ENCODE data around the gene MRPS27. TPM values are rescaled to one million over a fixed set of nuclear protein-coding genes. Genes with fewer than 3 reads are reported as not detected.

The MRPS27 gene
- total RNA-seq, 2 experiments from 2014 or later, result 48.2 to 53.9 TPM

DNA sequence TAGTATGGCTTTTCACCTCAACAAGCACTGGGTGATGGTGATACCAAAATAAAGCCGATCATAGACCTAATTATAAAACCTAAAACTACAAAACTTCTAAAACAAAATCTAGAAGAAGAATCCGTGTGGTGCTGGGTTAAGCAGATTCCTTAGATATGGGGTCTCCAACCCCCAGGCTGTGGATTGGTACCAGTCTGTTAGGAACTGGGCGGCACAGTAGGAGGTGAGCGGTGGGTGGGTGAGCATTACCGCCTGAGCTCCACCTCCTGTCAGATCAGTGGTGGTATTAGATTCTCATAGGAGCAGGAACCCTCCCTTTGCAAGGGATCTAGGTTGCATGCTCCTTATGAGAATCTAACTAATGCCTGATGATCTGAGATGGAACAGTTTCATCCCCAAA is 33.2 kb downstream of the MRPS27 start:
- Mint-ChIP-seq H3K9me3 (ENCODE audit: insufficient read depth) (no peaks in the 10 kb centered on the region), H3K27ac (no peak overlapping the region), H3K4me1 (ENCODE audit: low read depth) (peaks cover 3% of the 10 kb centered on the region), H3K36me3 (ENCODE audit: low read depth) (peaks cover 31% of the 10 kb centered on the region), H3K27me3 (ENCODE audit: low read depth) (no peaks in the 10 kb centered on the region), H3K4me3 (no peak overlapping the region)
- DNase-seq (no peak), ATAC-seq (no peak)
- POLR2A ChIA-PET, result no interaction called here
- CTCF ChIA-PET, result no interaction called here

DNA sequence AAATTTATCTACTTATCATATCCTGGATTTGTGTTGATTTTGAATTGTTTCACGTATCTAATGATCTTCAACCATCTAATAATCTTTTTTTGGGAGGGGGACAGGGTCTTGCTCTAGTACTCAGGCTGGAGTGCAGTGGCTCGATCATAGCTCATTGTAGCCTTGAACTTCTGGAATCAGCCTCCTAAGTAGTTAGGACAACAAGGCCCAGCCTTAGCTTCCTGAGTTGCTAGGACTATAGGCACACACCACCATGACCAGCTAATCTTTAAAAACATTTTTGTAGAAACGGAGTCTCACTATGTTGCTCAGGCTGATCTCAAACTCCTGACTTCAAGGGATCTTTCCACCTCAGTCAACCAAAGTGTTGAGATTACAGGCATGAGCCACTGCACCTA is 34.6 kb downstream of the MRPS27 start:
- ChIA-PET CTCF (no interaction called here), POLR2A (no interaction called here)
- H3K4me3 Mint-ChIP-seq, result no peak overlapping the region
- H3K36me3 Mint-ChIP-seq (ENCODE audit: low read depth), result peaks cover 31% of the 10 kb centered on the region
- peaks cover 4% of the 10 kb centered on the region for H3K4me1 Mint-ChIP-seq (ENCODE audit: low read depth)
- H3K27ac Mint-ChIP-seq, result no peak overlapping the region
- ATAC-seq, result no peak
- no peaks in the 10 kb centered on the region for H3K9me3 Mint-ChIP-seq (ENCODE audit: insufficient read depth)
- no peaks in the 10 kb centered on the region for H3K27me3 Mint-ChIP-seq (ENCODE audit: low read depth)
- no peak for DNase-seq

DNA sequence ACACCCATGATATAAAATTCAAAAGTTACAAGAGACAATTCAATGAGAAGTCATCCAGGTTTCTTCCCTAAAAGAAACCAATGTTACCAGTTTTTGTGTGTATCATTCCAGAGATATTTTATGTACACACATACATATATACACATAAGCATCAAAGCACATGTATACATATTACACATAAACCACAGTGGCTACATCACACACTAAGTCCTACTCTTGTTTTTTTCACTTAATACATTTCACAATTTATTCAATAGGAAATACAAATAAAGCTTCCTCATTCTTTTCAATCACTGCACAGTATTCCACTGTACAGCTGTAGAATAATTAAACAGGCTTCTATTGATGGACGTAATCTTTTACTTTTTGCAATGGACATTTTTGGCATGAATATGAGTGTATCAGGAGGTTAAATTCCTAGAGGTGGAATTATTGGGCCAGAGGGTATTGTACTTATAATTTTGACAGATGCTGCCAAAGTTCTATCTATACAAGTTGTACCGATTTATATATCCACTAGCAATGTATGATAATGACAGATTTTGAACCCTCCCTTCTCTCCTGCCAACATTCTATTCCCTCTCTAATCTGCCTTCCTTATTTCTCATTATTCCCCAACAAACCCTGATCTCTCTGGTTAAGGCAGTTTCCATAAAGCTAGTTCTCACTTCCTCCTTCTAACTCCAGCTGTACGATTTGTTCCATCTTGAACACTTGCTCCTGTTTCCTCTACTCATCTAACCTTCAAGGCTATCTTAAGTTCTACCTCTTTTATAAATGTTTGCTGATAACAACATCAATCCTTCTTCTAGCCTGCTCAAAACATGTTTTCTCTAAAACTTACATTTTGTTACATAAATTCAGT is 35.2 kb downstream of the MRPS27 start:
- no peak for ATAC-seq
- no peaks in the 10 kb centered on the region for H3K9me3 Mint-ChIP-seq (ENCODE audit: insufficient read depth)
- POLR2A ChIA-PET, result no interaction called here
- no peaks in the 10 kb centered on the region for H3K27me3 Mint-ChIP-seq (ENCODE audit: low read depth)
- DNase-seq, result no peak
- no peak overlapping the region for H3K4me3 Mint-ChIP-seq
- CTCF ChIA-PET, result no interaction called here
- no peak overlapping the region for H3K27ac Mint-ChIP-seq
- H3K4me1 Mint-ChIP-seq (ENCODE audit: low read depth), result peaks cover 4% of the 10 kb centered on the region
- peaks cover 28% of the 10 kb centered on the region for H3K36me3 Mint-ChIP-seq (ENCODE audit: low read depth)

DNA sequence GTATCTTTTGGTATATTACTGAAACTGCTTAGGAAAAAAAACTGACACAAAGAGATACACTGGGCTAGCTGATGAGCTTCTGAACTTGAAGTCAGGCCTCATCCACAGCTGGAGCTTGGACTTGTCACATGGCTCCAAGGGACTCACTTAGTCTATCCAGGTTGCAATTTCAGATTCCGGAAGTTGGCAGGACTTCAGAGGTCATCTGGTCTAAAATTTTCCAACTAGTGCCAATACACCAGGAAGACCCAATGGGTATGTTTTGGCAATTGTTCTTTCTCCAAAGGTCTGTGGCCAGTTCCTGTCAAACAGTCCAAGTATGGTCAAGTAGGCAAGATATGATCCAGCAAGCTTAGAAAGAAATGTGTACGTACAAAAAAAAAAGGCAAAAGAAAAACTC is 36.7 kb downstream of the MRPS27 start:
- POLR2A ChIA-PET, result no interaction called here

DNA sequence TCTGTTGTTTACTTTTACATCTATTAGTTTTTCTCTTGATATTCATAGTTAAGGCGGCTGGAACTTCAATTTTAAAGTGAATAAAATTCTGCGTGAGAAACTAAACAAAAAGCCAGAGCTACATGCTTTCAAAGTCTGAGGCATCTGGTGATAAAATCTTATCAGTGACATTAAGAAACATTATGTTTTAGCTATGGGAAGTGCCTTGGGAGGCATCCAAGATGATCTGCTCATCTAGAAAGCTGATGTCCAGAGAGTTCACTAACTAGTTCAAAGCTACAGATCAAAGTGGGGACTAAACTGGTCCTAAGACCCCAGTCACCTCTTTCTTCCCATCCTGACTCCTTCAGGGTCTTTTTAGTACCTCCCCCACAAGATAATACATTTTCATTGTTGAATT is 37.2 kb downstream of the MRPS27 start:
- no peak for ATAC-seq
- no peaks in the 10 kb centered on the region for H3K27me3 Mint-ChIP-seq (ENCODE audit: low read depth)
- peaks cover 24% of the 10 kb centered on the region for H3K36me3 Mint-ChIP-seq (ENCODE audit: low read depth)
- no peak for DNase-seq
- no peak overlapping the region for H3K27ac Mint-ChIP-seq
- ChIA-PET POLR2A (no interaction called here), CTCF (interaction anchor here (1.1 to 1.7 kb wide), 3 partner anchors 13 to 26 kb away, joined by 4 to 5 read pairs (median 4); no protein-coding TSS in a partner anchor)
- H3K9me3 Mint-ChIP-seq (ENCODE audit: insufficient read depth), result no peaks in the 10 kb centered on the region
- H3K4me3 Mint-ChIP-seq, result no peak overlapping the region
- H3K4me1 Mint-ChIP-seq (ENCODE audit: low read depth), result peaks cover 4% of the 10 kb centered on the region

More for the DNA sequence above, 36.7 kb downstream of the MRPS27 start:
- no peaks in the 10 kb centered on the region for H3K9me3 Mint-ChIP-seq (ENCODE audit: insufficient read depth)
- H3K36me3 Mint-ChIP-seq (ENCODE audit: low read depth), result peaks cover 25% of the 10 kb centered on the region
- H3K4me3 Mint-ChIP-seq, result no peak overlapping the region
- H3K27me3 Mint-ChIP-seq (ENCODE audit: low read depth), result no peaks in the 10 kb centered on the region
- H3K27ac Mint-ChIP-seq, result no peak overlapping the region
- peaks cover 4% of the 10 kb centered on the region for H3K4me1 Mint-ChIP-seq (ENCODE audit: low read depth)
- CTCF ChIA-PET, result interaction anchor here (1.7 kb wide), 2 partner anchors 24 to 26 kb away, joined by 4 to 5 read pairs; no protein-coding TSS in a partner anchor
- ATAC-seq (no peak), DNase-seq (no peak)

DNA sequence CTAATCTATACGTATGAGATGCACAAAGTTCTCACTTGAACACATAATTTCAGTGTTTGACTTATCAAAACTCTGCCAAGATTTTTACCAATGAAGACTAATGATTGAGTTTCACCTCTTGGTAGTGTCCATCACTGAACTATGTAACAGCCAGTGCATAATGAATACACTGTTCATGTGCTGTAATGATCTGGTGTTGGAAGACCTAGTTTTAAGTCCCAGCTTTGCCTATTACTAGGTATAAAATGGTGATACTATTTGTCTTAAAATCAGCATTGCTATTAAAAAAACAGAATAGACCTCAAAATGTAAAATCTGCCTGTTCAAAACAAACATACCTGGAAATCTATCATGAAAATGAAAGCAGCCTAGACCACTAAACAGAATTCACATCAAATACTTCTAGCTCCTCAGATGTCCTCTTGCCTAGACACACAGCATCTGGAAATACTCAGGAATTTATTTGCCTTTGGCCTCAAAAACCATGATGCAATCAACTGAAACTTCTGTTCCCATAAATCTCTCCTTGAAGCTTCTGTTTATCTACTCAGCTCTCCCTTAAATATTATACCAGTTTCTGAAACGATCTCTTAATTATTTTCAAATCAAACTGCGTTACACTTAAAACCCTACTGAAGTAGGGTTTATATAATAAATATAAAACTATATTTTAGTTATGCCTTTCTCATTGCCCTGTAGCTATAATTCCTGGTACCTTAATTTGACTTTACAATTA is 38.1 kb downstream of the MRPS27 start:
- Mint-ChIP-seq H3K4me3 (no peak overlapping the region), H3K27me3 (ENCODE audit: low read depth) (no peaks in the 10 kb centered on the region), H3K4me1 (ENCODE audit: low read depth) (peaks cover 4% of the 10 kb centered on the region), H3K36me3 (ENCODE audit: low read depth) (peaks cover 24% of the 10 kb centered on the region), H3K9me3 (ENCODE audit: insufficient read depth) (no peaks in the 10 kb centered on the region), H3K27ac (no peak overlapping the region)
- no peak for ATAC-seq
- DNase-seq, result no peak
- ChIA-PET POLR2A (no interaction called here), CTCF (interaction anchor here (1.1 to 1.8 kb wide), 4 partner anchors 12 to 27 kb away, joined by 4 to 5 read pairs (median 4); no protein-coding TSS in a partner anchor)

DNA sequence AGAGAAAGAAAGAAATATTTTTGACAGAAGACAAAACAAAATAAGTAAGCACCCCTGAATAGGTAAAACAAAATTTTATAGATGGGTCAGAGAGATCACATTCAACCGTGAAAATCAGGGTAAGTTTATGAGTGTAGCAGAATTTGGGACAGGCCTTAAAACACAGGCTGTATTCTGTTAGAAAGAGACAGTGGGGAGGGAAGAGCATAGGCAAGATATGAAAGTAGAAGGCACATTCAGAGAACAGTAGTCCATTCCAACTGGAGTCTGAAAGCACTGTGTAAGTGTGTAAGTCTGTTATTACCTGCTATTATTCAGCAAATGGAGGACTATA is 38.6 kb downstream of the MRPS27 start:
- no peak overlapping the region for H3K27ac Mint-ChIP-seq
- H3K27me3 Mint-ChIP-seq (ENCODE audit: low read depth), result no peaks in the 10 kb centered on the region
- H3K4me3 Mint-ChIP-seq, result no peak overlapping the region
- H3K9me3 Mint-ChIP-seq (ENCODE audit: insufficient read depth), result no peaks in the 10 kb centered on the region
- POLR2A ChIA-PET, result no interaction called here
- ATAC-seq, result no peak
- DNase-seq, result no peak
- CTCF ChIA-PET, result interaction anchor here (1.6 to 1.8 kb wide), 3 partner anchors 12 to 27 kb away, joined by 4 to 5 read pairs (median 5); no protein-coding TSS in a partner anchor
- peaks cover 4% of the 10 kb centered on the region for H3K4me1 Mint-ChIP-seq (ENCODE audit: low read depth)
- peaks cover 24% of the 10 kb centered on the region for H3K36me3 Mint-ChIP-seq (ENCODE audit: low read depth)

DNA sequence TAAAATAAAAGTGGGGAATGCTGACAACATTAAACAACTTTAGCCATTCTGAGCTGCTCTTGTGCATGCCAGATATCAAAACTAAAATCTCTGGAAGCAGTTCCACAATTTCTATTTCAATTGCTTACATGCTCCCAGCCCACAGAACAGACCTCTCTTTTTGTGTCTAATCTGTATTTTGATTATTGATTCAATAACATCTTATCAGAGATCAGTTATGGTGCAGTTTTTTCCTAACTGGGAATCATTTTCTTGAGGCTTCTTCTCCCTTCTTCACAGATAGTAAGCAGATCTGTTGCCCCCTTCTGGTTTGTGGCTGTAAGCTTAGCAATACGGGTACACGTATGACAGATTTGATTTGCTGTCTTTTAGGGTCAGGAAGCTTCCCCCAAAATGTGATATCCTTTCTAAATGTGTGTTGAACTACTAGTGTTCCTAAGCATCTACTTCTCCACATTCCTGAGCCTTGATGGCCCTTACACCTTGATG is 39.4 kb downstream of the MRPS27 start:
- peaks cover 31% of the 10 kb centered on the region for H3K36me3 Mint-ChIP-seq (ENCODE audit: low read depth)
- no peaks in the 10 kb centered on the region for H3K9me3 Mint-ChIP-seq (ENCODE audit: insufficient read depth)
- ChIA-PET POLR2A (no interaction called here), CTCF (interaction anchor here (1.3 to 1.8 kb wide), 6 partner anchors 9 to 24 kb away, joined by 3 to 5 read pairs (median 4); no protein-coding TSS in a partner anchor)
- no peak overlapping the region for H3K27ac Mint-ChIP-seq
- peaks cover 4% of the 10 kb centered on the region for H3K4me1 Mint-ChIP-seq (ENCODE audit: low read depth)
- ATAC-seq (no peak), DNase-seq (no peak)
- no peaks in the 10 kb centered on the region for H3K27me3 Mint-ChIP-seq (ENCODE audit: low read depth)
- H3K4me3 Mint-ChIP-seq, result no peak overlapping the region

DNA sequence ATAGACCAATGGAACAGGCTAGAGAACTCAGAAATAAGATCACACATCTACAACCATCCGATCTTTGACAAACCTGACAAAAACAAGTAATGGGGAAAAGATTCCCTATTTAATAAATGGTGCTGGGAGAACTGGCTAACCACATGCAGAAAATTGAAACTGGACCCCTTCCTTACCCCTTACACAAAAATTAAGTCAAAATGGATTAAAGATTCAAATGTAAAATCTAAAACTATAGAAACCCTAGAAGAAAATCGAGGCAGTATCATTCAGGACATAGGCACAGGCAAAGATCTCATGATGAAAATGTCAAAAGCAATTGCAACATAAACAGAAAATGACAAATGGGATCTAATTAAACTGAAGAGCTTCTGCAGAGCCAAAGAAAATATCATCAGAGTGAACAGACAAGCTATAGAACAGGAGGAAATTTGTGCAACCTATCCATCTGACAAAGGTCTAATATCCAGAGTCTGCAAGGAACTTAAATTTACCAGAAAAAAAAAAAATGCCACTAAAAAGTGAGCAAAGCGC is 43.8 kb downstream of the MRPS27 start:
- ATAC-seq, result no peak
- ChIA-PET CTCF (no interaction called here), POLR2A (no interaction called here)
- H3K27ac Mint-ChIP-seq, result no peak overlapping the region
- peaks cover 24% of the 10 kb centered on the region for H3K36me3 Mint-ChIP-seq (ENCODE audit: low read depth)
- H3K9me3 Mint-ChIP-seq (ENCODE audit: insufficient read depth), result no peaks in the 10 kb centered on the region
- H3K4me3 Mint-ChIP-seq, result no peak overlapping the region
- no peaks in the 10 kb centered on the region for H3K27me3 Mint-ChIP-seq (ENCODE audit: low read depth)
- DNase-seq, result no peak
- no peaks in the 10 kb centered on the region for H3K4me1 Mint-ChIP-seq (ENCODE audit: low read depth)

DNA sequence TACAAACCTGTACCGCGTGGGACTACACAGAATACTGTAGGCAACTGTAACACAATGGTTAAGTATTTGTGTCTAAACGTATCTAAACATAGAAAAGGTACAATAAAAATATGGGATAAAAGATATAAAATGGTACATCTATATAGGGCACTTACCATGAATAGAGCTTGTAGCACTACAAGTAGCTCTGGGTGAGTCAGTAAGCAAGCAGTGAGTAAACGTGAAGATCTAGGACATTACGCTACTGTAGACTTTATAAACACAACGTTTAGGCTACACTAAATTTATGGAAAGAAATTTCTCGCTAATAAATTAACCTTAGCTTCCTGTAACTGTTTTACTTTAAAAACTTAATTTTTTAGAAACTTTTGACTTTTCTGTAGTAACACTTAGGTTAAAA is 46.5 kb downstream of the MRPS27 start:
- Mint-ChIP-seq H3K9me3 (ENCODE audit: insufficient read depth) (no peaks in the 10 kb centered on the region), H3K4me3 (no peak overlapping the region), H3K4me1 (ENCODE audit: low read depth) (no peaks in the 10 kb centered on the region), H3K27me3 (ENCODE audit: low read depth) (no peaks in the 10 kb centered on the region), H3K36me3 (ENCODE audit: low read depth) (peaks cover 20% of the 10 kb centered on the region), H3K27ac (no peak overlapping the region)
- POLR2A ChIA-PET, result no interaction called here
- CTCF ChIA-PET, result no interaction called here
- ATAC-seq, result no peak
- DNase-seq, result no peak

DNA sequence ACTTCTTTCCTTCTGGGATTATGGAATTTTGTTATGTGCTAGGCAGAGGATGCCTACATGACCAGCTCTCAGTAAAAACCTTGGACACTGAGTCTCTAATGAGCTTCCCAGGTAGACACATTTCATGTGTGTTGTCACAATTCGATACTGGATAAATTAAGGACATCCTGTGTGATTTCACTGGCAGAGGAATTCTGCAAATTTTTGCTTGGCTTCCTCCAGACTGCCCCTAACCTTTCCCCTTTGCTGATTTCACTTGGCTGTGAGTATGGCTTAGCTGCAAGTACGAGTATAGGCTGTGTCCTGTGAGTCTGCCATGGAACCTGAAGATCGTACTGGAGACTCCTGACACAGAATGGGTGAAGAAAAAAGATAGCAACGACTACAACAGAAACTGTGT is 47.6 kb downstream of the MRPS27 start:
- POLR2A ChIA-PET, result no interaction called here
- Mint-ChIP-seq H3K9me3 (ENCODE audit: insufficient read depth) (no peaks in the 10 kb centered on the region), H3K4me3 (no peak overlapping the region), H3K27ac (no peak overlapping the region), H3K4me1 (ENCODE audit: low read depth) (no peaks in the 10 kb centered on the region), H3K27me3 (ENCODE audit: low read depth) (no peaks in the 10 kb centered on the region), H3K36me3 (ENCODE audit: low read depth) (peaks cover 15% of the 10 kb centered on the region)
- CTCF ChIA-PET, result interaction anchor here (1.5 kb wide), 1 partner anchor 10 kb away, joined by 3 read pairs; no protein-coding TSS in a partner anchor
- DNase-seq, result no peak
- ATAC-seq, result no peak

DNA sequence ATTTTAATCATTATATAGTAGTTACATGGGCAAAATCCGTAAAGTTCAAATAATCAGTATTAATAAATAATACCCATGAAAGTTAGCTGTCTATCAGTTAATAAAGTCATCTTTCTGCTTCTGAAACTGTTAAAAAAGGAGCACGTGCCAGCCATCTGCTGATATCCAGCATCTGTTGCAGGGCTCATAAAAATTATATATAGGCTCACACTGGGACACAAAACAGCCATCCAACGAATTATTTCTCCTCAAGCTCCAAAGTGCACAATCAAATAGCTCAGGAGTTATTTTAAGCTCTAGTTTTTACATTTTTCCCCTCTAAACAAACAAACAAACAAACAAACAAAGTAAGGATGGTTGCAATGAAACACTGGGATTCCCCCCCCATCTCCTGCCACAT is 48.3 kb downstream of the MRPS27 start:
- ChIA-PET CTCF (interaction anchor here (0.6 to 1.7 kb wide), 4 partner anchors 9 to 37 kb away, joined by 3 to 6 read pairs (median 4); no protein-coding TSS in a partner anchor), POLR2A (no interaction called here)
- no peak overlapping the region for H3K27ac Mint-ChIP-seq
- H3K4me3 Mint-ChIP-seq, result no peak overlapping the region
- no peaks in the 10 kb centered on the region for H3K27me3 Mint-ChIP-seq (ENCODE audit: low read depth)
- DNase-seq, result no peak
- no peaks in the 10 kb centered on the region for H3K4me1 Mint-ChIP-seq (ENCODE audit: low read depth)
- peaks cover 12% of the 10 kb centered on the region for H3K36me3 Mint-ChIP-seq (ENCODE audit: low read depth)
- ATAC-seq, result no peak
- H3K9me3 Mint-ChIP-seq (ENCODE audit: insufficient read depth), result no peaks in the 10 kb centered on the region
